ENCODE results near the gene CYP4B1. TPM values are rescaled to one million over a fixed set of nuclear protein-coding genes. Genes with fewer than 3 reads are reported as not detected.
"Not testable (repeated sequence)": the region's sequence is repeated elsewhere in the genome, so short reads cannot be mapped to it uniquely, and the experiment has no call there.

Gene CYP4B1
- total RNA-seq (not detected in 2 replicates), polyA plus RNA-seq (not detected in 2 replicates)

DNA sequence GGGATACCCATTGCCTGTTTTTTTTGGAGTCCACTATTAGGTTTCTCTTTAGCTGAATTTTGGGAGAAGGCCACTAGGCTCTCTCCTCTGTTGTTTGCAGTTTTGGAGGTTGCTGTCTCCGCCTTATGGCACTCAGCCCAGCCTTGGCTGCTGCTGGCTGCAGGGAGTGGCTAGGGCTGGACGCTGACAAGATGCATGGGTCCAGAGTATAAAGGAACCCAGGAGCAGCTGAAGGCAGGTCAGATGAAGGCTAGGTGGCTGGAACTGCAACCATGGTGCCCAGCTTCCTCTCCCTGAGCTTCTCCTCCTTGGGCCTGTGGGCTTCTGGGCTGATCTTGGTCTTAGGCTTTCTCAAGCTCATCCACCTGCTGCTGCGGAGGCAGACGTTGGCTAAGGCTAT is at the start of gene CYP4B1:
TSS of gene CYP4B1 (plus strand) at position 237 of the 400 bp plus-strand sequence. CDS start at position 273, 36 bp downstream.
- no peaks in the 10 kb centered on the region for H3K36me3 ChIP-seq
- no peak within 1 kb of the TSS for H3K4me3 ChIP-seq
- H3K27ac ChIP-seq: no peak within 1 kb of the TSS
- no peaks in the 10 kb centered on the region for H3K27me3 ChIP-seq
- DNase-seq (ENCODE audit: low read depth in 1 of 2, low spot score in 1 of 2): no peak
- TF ChIP-seq, protein P1, sequence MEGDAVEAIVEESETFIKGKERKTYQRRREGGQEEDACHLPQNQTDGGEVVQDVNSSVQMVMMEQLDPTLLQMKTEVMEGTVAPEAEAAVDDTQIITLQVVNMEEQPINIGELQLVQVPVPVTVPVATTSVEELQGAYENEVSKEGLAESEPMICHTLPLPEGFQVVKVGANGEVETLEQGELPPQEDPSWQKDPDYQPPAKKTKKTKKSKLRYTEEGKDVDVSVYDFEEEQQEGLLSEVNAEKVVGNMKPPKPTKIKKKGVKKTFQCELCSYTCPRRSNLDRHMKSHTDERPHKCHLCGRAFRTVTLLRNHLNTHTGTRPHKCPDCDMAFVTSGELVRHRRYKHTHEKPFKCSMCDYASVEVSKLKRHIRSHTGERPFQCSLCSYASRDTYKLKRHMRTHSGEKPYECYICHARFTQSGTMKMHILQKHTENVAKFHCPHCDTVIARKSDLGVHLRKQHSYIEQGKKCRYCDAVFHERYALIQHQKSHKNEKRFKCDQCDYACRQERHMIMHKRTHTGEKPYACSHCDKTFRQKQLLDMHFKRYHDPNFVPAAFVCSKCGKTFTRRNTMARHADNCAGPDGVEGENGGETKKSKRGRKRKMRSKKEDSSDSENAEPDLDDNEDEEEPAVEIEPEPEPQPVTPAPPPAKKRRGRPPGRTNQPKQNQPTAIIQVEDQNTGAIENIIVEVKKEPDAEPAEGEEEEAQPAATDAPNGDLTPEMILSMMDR (IDR thresholded peaks at IDR 0.05; ENCODE audit: low read depth, low read length): no peak
- H3K4me1 ChIP-seq (ENCODE audit: low read depth): no peaks in the 10 kb centered on the region
- H3K9me3 ChIP-seq (ENCODE audit: low read depth): no peaks in the 10 kb centered on the region

DNA sequence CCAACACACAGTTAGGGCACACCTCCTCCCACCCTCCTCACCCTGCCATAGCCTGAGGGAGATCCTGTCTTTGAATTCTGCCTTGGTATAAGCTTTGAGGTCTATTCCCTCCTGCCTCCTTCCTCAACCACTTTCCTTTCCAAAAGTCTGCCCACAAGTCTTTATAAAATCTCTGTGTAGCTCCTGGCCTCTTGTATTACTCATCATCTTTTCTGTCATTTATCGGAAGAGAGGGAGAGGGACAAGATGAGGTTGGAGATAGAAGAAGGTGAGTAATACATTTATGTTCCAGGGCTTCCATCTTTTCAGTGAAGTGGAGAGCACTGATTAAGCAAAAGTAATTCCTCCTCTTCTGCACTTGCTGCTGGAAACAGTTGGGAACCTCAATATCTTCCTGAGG is 49.4 kb upstream of the CYP4B1 start:
- H3K27ac ChIP-seq: no peak overlapping the region
- DNase-seq (ENCODE audit: low read depth in 1 of 2, low spot score in 1 of 2): no peak
- no peaks in the 10 kb centered on the region for H3K4me1 ChIP-seq (ENCODE audit: low read depth)
- H3K9me3 ChIP-seq (ENCODE audit: low read depth): no peaks in the 10 kb centered on the region
- H3K4me3 ChIP-seq: no peak overlapping the region
- H3K36me3 ChIP-seq: no peaks in the 10 kb centered on the region
- peaks cover 29% of the 10 kb centered on the region for H3K27me3 ChIP-seq
- TF ChIP-seq, protein P1 (IDR thresholded peaks at IDR 0.05; ENCODE audit: low read depth, low read length): no peak

- Histone ChIP-seq H3K4me1 (ENCODE audit: low read depth) (no peaks in the 10 kb centered on the region), H3K36me3 (no peaks in the 10 kb centered on the region), H3K27ac (no peak overlapping the region), H3K9me3 (ENCODE audit: low read depth) (no peaks in the 10 kb centered on the region), H3K4me3 (no peak overlapping the region), H3K27me3 (peaks cover 29% of the 10 kb centered on the region)
- TF ChIP-seq, protein P1 (IDR thresholded peaks at IDR 0.05; ENCODE audit: low read depth, low read length): no peak
- DNase-seq (ENCODE audit: low read depth in 1 of 2, low spot score in 1 of 2): peak in 1 of 2 donors; percentile 13
Measured at GRCh38 chr1:46749921-46750404, 48.9 kb upstream of the CYP4B1 start.

DNA sequence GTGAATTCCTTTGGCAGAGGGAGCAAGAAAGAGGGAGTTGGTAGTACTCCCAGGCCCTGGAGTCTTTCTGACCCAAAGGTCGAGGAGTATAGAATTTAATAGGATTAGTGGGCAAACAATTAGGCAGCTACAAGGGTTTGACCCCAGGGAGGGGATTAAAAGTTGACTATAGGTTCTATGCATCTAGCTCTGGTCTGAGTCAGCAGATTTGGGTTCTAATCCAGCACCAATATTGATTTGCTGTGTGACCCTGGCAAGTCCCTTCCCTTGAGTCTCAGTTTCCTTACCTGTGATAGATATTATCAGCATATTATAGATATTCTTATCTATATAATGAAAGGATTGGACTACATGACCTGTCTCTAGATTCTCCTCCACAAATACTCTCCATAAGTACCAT is 44.9 kb upstream of the CYP4B1 start:
- H3K27me3 ChIP-seq: peaks cover 17% of the 10 kb centered on the region
- no peak for DNase-seq (ENCODE audit: low read depth in 1 of 2, low spot score in 1 of 2)
- H3K4me1 ChIP-seq (ENCODE audit: low read depth): no peaks in the 10 kb centered on the region
- no peak overlapping the region for H3K27ac ChIP-seq
- no peak overlapping the region for H3K4me3 ChIP-seq
- TF ChIP-seq, protein P1 (IDR thresholded peaks at IDR 0.05; ENCODE audit: low read depth, low read length): no peak
- H3K9me3 ChIP-seq (ENCODE audit: low read depth): no peaks in the 10 kb centered on the region
- H3K36me3 ChIP-seq: no peaks in the 10 kb centered on the region

DNA sequence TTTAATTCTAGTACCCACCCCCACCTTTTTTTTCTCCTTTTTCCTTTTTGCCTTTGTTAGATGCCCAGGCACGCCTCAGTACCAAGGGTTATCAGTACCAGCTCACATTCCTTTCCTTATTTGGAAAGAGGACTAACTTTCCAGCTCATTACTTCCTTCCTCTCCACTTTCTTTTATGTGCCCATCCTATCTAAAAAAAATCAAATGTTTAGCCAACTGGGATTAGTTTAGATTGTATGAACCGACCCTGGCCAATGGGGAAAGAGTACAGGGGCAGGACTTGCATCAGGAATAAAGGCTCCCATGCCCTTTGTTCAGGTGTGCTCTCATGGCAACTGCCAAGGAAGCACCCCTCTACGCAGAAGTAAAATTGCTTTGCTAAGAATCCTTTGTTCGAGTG is 44.1 kb upstream of the CYP4B1 start:
- H3K9me3 ChIP-seq (ENCODE audit: low read depth); DNase-seq (ENCODE audit: low read depth in 1 of 2, low spot score in 1 of 2); H3K4me1 ChIP-seq (ENCODE audit: low read depth); H3K36me3 ChIP-seq; H3K27me3 ChIP-seq; H3K27ac ChIP-seq; H3K4me3 ChIP-seq: not testable (repeated sequence)

DNA sequence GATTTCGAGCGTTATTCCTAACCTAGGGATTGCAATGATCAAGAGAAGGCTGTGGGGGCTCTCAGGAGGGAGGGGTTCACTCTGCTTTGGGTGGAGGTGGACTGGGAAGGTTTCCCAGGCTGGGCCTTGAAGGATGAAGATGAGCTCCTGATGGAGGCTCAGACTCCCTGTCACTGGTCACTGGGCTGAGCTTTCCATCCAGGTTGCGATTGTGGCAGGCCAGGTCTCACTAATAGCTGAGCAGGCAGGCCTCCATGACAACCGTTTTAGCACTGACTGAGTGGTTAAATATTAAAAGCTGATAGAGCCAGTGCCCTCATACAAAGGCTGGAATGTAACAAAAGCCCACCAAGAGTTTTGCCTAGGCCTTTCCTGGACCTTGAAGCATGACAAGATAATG is 43.7 kb upstream of the CYP4B1 start:
- Histone ChIP-seq H3K4me3 (no peak overlapping the region), H3K4me1 (ENCODE audit: low read depth) (no peaks in the 10 kb centered on the region), H3K27me3 (peaks cover 8% of the 10 kb centered on the region), H3K36me3 (no peaks in the 10 kb centered on the region), H3K27ac (no peak overlapping the region), H3K9me3 (ENCODE audit: low read depth) (no peaks in the 10 kb centered on the region)
- DNase-seq (ENCODE audit: low read depth in 1 of 2, low spot score in 1 of 2): no peak
- TF ChIP-seq, protein P1 (IDR thresholded peaks at IDR 0.05; ENCODE audit: low read depth, low read length): no peak

Measured in cardiac muscle cell (in vitro differentiated cells and primary cell).